ENCODE measurements around the gene PER1. TPM values are rescaled to one million over a fixed set of nuclear protein-coding genes. Genes with fewer than 3 reads are reported as not detected.

The PER1 gene
- total and polyA plus RNA-seq, 2 of the 13 experiments (the other 11 are each of a cell fraction or from before 2014, with no cell fraction given) = 2.6 to 3.6 TPM

GRCh38 chr17:8186787-8187516 lies 34.7 kb upstream of the PER1 start (continued):
- TF ChIP-seq ZBTB8A (CRISPR knock-in tag; IDR thresholded peaks at IDR 0.05; ENCODE audit: borderline replicate concordance, low read depth) (no peak), TRAFD1 (CRISPR knock-in tag; IDR thresholded peaks at IDR 0.05; ENCODE audit: borderline replicate concordance) (no peak), ZNF644 (CRISPR knock-in tag; IDR thresholded peaks at IDR 0.05; ENCODE audit: low read depth) (no peak), NR2F2 (IDR thresholded peaks at IDR 0.05; ENCODE audit: borderline replicate concordance, low read depth) (no peak), ZNF501 (CRISPR knock-in tag; IDR thresholded peaks at IDR 0.05) (peak; percentile 30; the same call in 1 of the 2 replicates), TCF7 (IDR thresholded peaks at IDR 0.05; ENCODE audit: low read depth) (0 out of 2 replicates have a peak, but pooled peaks have one; percentile 5), PHB2 (IDR thresholded peaks at IDR 0.05; ENCODE audit: partially characterized antibody) (no peak), TBX3 (IDR thresholded peaks at IDR 0.05; ENCODE audit: borderline replicate concordance) (no peak), ZEB1 (IDR thresholded peaks at IDR 0.05; ENCODE audit: insufficient replicate concordance, low read depth) (peak; percentile 58), ZNF468 (CRISPR knock-in tag; IDR thresholded peaks at IDR 0.05) (no peak), ZNF33B (CRISPR knock-in tag; IDR thresholded peaks at IDR 0.05) (no peak), MATR3 (CRISPR knock-in tag; IDR thresholded peaks at IDR 0.05) (no peak), ZBTB2 (CRISPR knock-in tag; IDR thresholded peaks at IDR 0.05; ENCODE audit: low read depth) (no peak), ATRX (CRISPR knock-in tag; IDR thresholded peaks at IDR 0.05; ENCODE audit: borderline replicate concordance) (no peak), ZFP36L2 (CRISPR knock-in tag; IDR thresholded peaks at IDR 0.05) (0 out of 2 replicates have a peak, but pooled peaks have one; percentile 66), ZNF790 (CRISPR knock-in tag; IDR thresholded peaks at IDR 0.05; ENCODE audit: borderline replicate concordance) (no peak), JUNB (CRISPR knock-in tag; IDR thresholded peaks at IDR 0.05; ENCODE audit: borderline replicate concordance) (no peak), ZMAT3 (CRISPR knock-in tag; conservative IDR thresholded peaks at IDR 0.05) (peak; percentile 88; the same call in 1 of the 2 replicates), TCF7L2 (IDR thresholded peaks at IDR 0.05; ENCODE audit: low read depth, low read length) (no peak), CENPT (CRISPR knock-in tag; IDR thresholded peaks at IDR 0.05; ENCODE audit: low read depth) (no peak), ONECUT2 (CRISPR knock-in tag; IDR thresholded peaks at IDR 0.05) (0 out of 2 replicates have a peak, but pooled peaks have one; percentile 35), CERS6 (CRISPR knock-in tag; IDR thresholded peaks at IDR 0.05) (no peak), CAMTA2 (CRISPR knock-in tag; IDR thresholded peaks at IDR 0.05; ENCODE audit: borderline replicate concordance) (peak; percentile 39), RXRA (CRISPR knock-in tag; IDR thresholded peaks at IDR 0.05) (no peak)
- TF ChIP-seq, protein P1, sequence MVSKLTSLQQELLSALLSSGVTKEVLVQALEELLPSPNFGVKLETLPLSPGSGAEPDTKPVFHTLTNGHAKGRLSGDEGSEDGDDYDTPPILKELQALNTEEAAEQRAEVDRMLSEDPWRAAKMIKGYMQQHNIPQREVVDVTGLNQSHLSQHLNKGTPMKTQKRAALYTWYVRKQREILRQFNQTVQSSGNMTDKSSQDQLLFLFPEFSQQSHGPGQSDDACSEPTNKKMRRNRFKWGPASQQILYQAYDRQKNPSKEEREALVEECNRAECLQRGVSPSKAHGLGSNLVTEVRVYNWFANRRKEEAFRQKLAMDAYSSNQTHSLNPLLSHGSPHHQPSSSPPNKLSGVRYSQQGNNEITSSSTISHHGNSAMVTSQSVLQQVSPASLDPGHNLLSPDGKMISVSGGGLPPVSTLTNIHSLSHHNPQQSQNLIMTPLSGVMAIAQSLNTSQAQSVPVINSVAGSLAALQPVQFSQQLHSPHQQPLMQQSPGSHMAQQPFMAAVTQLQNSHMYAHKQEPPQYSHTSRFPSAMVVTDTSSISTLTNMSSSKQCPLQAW (CRISPR knock-in tag; IDR thresholded peaks at IDR 0.05) = peak; percentile 53

Measured in HepG2 (cell line).